Gastrocnemius medialis (tissue), 4 donors: ENCODE data around the gene SIRPA. TPM values are rescaled to one million over a fixed set of nuclear protein-coding genes. Genes with fewer than 3 reads are reported as not detected.
A peak's percentile ranks its signal among the peaks of the same experiment; 100 is the strongest.

ENCODE experiments used
- ATAC-seq, 2 donors: fragments of 150-250 bp; one replicate each; pipeline ENCODE4 v1.9.1; 2016
- DNase-seq, 2 donors: peaks; one replicate each; pipeline ENCODE4 v3.0.0-alpha.2; 2019
- H3K27ac ChIP-seq, 4 donors: fragments of 200-600 bp; sonication (generic); 1 replicate in 1 of 4; 2 replicates in 3 of 4; pipeline ENCODE4 v1.5.1; 2016 to 2018; ENCODE audit warnings: mild to moderate bottlenecking in 2 of 4, moderate library complexity in 1 of 4
- H3K27me3 ChIP-seq, 3 donors: fragments of 200-600 bp; sonication (generic) in 2 of 3; 1 replicate in 1 of 3; 2 replicates in 2 of 3; pipeline versions ENCODE4 v1.5.1 to v1.6.0; 2016 to 2019; ENCODE audit warnings: mild to moderate bottlenecking in 1 of 3, moderate library complexity in 1 of 3
- H3K36me3 ChIP-seq, 2 donors: fragments of 200-600 bp; sonication (generic) in 1 of 2; one replicate each; pipeline ENCODE4 v1.5.1; 2017 to 2018
- H3K4me1 ChIP-seq, 2 donors: fragments of 200-600 bp; sonication (generic) in 1 of 2; one replicate each; pipeline ENCODE4 v1.5.1; 2016 to 2017; ENCODE audit warnings: mild to moderate bottlenecking in 2 of 2
- H3K4me3 ChIP-seq, 4 donors: fragments of 200-600 bp; sonication (generic) in 3 of 4; 1 replicate in 1 of 4; 2 replicates in 3 of 4; pipeline ENCODE4 v1.5.1; 2016 to 2019; ENCODE audit warnings: mild to moderate bottlenecking in 2 of 4
- H3K9me3 ChIP-seq, 3 donors: fragments of 200-600 bp; sonication (generic) in 2 of 3; 1 replicate in 1 of 3; 2 replicates in 2 of 3; pipeline ENCODE4 v1.5.1; 2016 to 2019
- POLR2A ChIP-seq, 2 donors: fragments of 450-650 bp; IDR thresholded peaks; one replicate each; pipeline ENCODE4 v1.6.1; 2017; ENCODE audit warnings: antibody characterized with exemption in 2 of 2, mild to moderate bottlenecking in 2 of 2, moderate library complexity in 2 of 2
- in situ Hi-C, 4 donors: fragments of 200-750 bp; cut with MboI; loops; one replicate each; pipeline versions ENCODE4 v1.15.0 to v1.8.0; 2017; ENCODE audit warnings: low sequenced_read_pairs in 4 of 4
- intact Hi-C: fragments of 100-400 bp; cut with DNase I; formaldehyde crosslinking; loops from one replicate; pipeline ENCODE4 v1.15.1; 2023; ENCODE audit warnings: low total_unique reads
- total RNA-seq, 4 donors: library from RNA; depleted of rRNA; stranded (reverse); fragments of >200 nt; gene quantifications; one replicate each; pipeline versions ENCODE4 v1.1.0 to v1.2.3, GENCODE V29; 2016
- TF ChIP-seq, protein P1 (sequence below), 5 experiments: fragments of 450-650 bp in 3 of 5; fragments of 200-600 bp in 2 of 5; sonication (generic) in 2 of 5; IDR thresholded peaks in 4 of 5; conservative IDR thresholded peaks in 1 of 5; 1 replicate in 4 of 5; 2 replicates in 1 of 5; pipeline ENCODE4 v1.5.1; 2016 to 2019; ENCODE audit warnings: antibody characterized with exemption in 5 of 5, mild to moderate bottlenecking in 3 of 5, moderate library complexity in 3 of 5

The SIRPA gene
- total RNA-seq, 4 donors from 2014 or later: 14.6 to 62.0 (median 20.6) TPM

- no peaks in the 10 kb centered on the region for H3K27me3 ChIP-seq
- DNase-seq (no peak), ATAC-seq (peak; percentile 59 to 74)
- peak overlapping the region; percentile 65 to 94 (median 73) for H3K4me3 ChIP-seq
- no peaks in the 10 kb centered on the region for H3K9me3 ChIP-seq
- no peaks in the 10 kb centered on the region for H3K36me3 ChIP-seq
- intact Hi-C loops: loop anchor here (2.0 kb wide), 3 partner anchors 40 to 208 kb away; no protein-coding TSS in a partner anchor
- H3K27ac ChIP-seq: peak overlapping the region; percentile 79 to 81 (median 80)
- TF ChIP-seq, protein P1, sequence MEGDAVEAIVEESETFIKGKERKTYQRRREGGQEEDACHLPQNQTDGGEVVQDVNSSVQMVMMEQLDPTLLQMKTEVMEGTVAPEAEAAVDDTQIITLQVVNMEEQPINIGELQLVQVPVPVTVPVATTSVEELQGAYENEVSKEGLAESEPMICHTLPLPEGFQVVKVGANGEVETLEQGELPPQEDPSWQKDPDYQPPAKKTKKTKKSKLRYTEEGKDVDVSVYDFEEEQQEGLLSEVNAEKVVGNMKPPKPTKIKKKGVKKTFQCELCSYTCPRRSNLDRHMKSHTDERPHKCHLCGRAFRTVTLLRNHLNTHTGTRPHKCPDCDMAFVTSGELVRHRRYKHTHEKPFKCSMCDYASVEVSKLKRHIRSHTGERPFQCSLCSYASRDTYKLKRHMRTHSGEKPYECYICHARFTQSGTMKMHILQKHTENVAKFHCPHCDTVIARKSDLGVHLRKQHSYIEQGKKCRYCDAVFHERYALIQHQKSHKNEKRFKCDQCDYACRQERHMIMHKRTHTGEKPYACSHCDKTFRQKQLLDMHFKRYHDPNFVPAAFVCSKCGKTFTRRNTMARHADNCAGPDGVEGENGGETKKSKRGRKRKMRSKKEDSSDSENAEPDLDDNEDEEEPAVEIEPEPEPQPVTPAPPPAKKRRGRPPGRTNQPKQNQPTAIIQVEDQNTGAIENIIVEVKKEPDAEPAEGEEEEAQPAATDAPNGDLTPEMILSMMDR (IDR thresholded peaks at IDR 0.05 in 4 of 5, conservative IDR thresholded peaks at IDR 0.05 in 1 of 5): no peak
- no peak for TF ChIP-seq POLR2A (IDR thresholded peaks at IDR 0.05)
- in situ Hi-C loops: no loop called here
- H3K4me1 ChIP-seq: peaks cover 0 to 21% of the 10 kb centered on the region in 2 donors
These were observed 696 bp upstream of the SIRPA start for GRCh38 chr20:1894471-1894950.

- intact Hi-C loops (loop anchor here (2.0 to 5.0 kb wide), 5 partner anchors 39 to 207 kb away; no protein-coding TSS in a partner anchor), in situ Hi-C loops (no loop called here)
- H3K4me1 ChIP-seq: peaks cover 0 to 24% of the 10 kb centered on the region in 2 donors
- ATAC-seq (peak in 1 of 2 donors; percentile 16), DNase-seq (peak in 1 of 2 donors; percentile 50)
- no peaks in the 10 kb centered on the region for H3K9me3 ChIP-seq
- no peaks in the 10 kb centered on the region for H3K27me3 ChIP-seq
- no peaks in the 10 kb centered on the region for H3K36me3 ChIP-seq
- peak overlapping the region; percentile 65 to 94 (median 73) for H3K4me3 ChIP-seq
- H3K27ac ChIP-seq: peak overlapping the region; percentile 79 to 81 (median 80)
- TF ChIP-seq, protein P1 (IDR thresholded peaks at IDR 0.05 in 4 of 5, conservative IDR thresholded peaks at IDR 0.05 in 1 of 5): no peak
- TF ChIP-seq POLR2A (IDR thresholded peaks at IDR 0.05): no peak
These were observed 672 bp downstream of the SIRPA start for GRCh38 chr20:1895674-1896483.

GRCh38 chr20:1896484-1897258, 1.5 kb downstream of the SIRPA start:
- peaks cover 0 to 24% of the 10 kb centered on the region in 2 donors for H3K4me1 ChIP-seq
- peak overlapping the region in 2 of 4 donors; percentile 80 to 81 for H3K27ac ChIP-seq
- in situ Hi-C loops: no loop called here
- H3K9me3 ChIP-seq: no peaks in the 10 kb centered on the region
- TF ChIP-seq, protein P1 (IDR thresholded peaks at IDR 0.05 in 4 of 5, conservative IDR thresholded peaks at IDR 0.05 in 1 of 5): no peak
- TF ChIP-seq POLR2A (IDR thresholded peaks at IDR 0.05): no peak
- no peak for DNase-seq
- ATAC-seq: no peak
- intact Hi-C loops: loop anchor here (5.0 kb wide), 2 partner anchors 51 to 66 kb away; no protein-coding TSS in a partner anchor
- no peaks in the 10 kb centered on the region for H3K27me3 ChIP-seq
- H3K4me3 ChIP-seq: peak overlapping the region in 2 of 4 donors; percentile 67 to 94
- H3K36me3 ChIP-seq: no peaks in the 10 kb centered on the region

- Histone ChIP-seq H3K27me3 (no peaks in the 10 kb centered on the region), H3K27ac (peak overlapping the region; percentile 42 to 51 (median 46)), H3K9me3 (no peaks in the 10 kb centered on the region), H3K4me1 (peaks cover 0 to 24% of the 10 kb centered on the region in 2 donors), H3K36me3 (no peaks in the 10 kb centered on the region), H3K4me3 (no peak overlapping the region)
- DNase-seq (no peak), ATAC-seq (no peak)
- TF ChIP-seq, protein P1 (IDR thresholded peaks at IDR 0.05 in 4 of 5, conservative IDR thresholded peaks at IDR 0.05 in 1 of 5): no peak
- TF ChIP-seq POLR2A (IDR thresholded peaks at IDR 0.05): no peak
- intact Hi-C loops (loop anchor here (5.0 kb wide), 2 partner anchors 50 to 65 kb away; no protein-coding TSS in a partner anchor), in situ Hi-C loops (no loop called here)
These were observed 2.3 kb downstream of the SIRPA start for GRCh38 chr20:1897541-1897940.
